K562 (cell line): ENCODE results near the gene NDUFV2. TPM values are rescaled to one million over a fixed set of nuclear protein-coding genes. Genes with fewer than 3 reads are reported as not detected.

Experiments
- ASH1L ChIP-seq: fragments of 450-650 bp; IDR thresholded peaks from 2 replicates; pipeline ENCODE4 v1.6.1; 2018; ENCODE audit warnings: borderline replicate concordance, mild to moderate bottlenecking, low read depth; ENCODE audit not compliant: partially characterized antibody
- BRD4 ChIP-seq: fragments of 200-600 bp; sonication (generic); IDR thresholded peaks from 2 replicates; pipeline ENCODE4 v1.6.1; 2017; ENCODE audit warnings: inconsistent platforms
- FOSL1 ChIP-seq: fragments of 200-800 bp; sonication (Bioruptor generic); conservative IDR thresholded peaks from 2 replicates; pipeline ENCODE4 v1.6.1; 2016; ENCODE audit warnings: missing genetic modification characterization, missing compliant biosample characterization
- FOXJ3 ChIP-seq: sonication (generic); formaldehyde crosslinking; IDR thresholded peaks from 2 replicates; pipeline ENCODE4 v1.4.0; 2020; ENCODE audit warnings: mild to moderate bottlenecking, missing genetic modification reagents
- FOXK1 ChIP-seq: sonication (generic); formaldehyde crosslinking; IDR thresholded peaks from 2 replicates; pipeline ENCODE4 v1.8.0; 2022; ENCODE audit warnings: missing genetic modification reagents, mild to moderate bottlenecking, borderline replicate concordance
- HDAC1 ChIP-seq, 2 experiments: fragments of 450-650 bp; IDR thresholded peaks; 2 replicates each; pipeline ENCODE4 v1.6.1; 2016 to 2017; ENCODE audit warnings: inconsistent platforms in 1 of 2, mild to moderate bottlenecking in 1 of 2, moderate library complexity in 1 of 2
- KDM5B ChIP-seq: fragments of 200-600 bp; sonication (generic); IDR thresholded peaks from 2 replicates; pipeline ENCODE4 v1.6.1; 2012; ENCODE audit warnings: low read depth, mild to moderate bottlenecking, moderate library complexity, low read length, control low read depth, inconsistent platforms; ENCODE audit not compliant: insufficient replicate concordance
- KLF10 ChIP-seq: fragments of 250-450 bp; sonication (Bioruptor Pico); IDR thresholded peaks from 2 replicates; pipeline ENCODE4 v1.6.1; 2021; ENCODE audit warnings: matching md5 sums
- NFIX ChIP-seq: fragments of 250-450 bp; sonication (Bioruptor Pico); IDR thresholded peaks from 2 replicates; pipeline ENCODE4 v1.4.0; 2020; ENCODE audit warnings: low read depth, mild to moderate bottlenecking, moderate library complexity
- RBM14 ChIP-seq: fragments of 200-400 bp; formaldehyde crosslinking; IDR thresholded peaks from 2 replicates; pipeline ENCODE4 v1.6.1; 2018; ENCODE audit warnings: low read depth, mild to moderate bottlenecking, low read length, moderate library complexity, borderline replicate concordance; ENCODE audit not compliant: insufficient read depth
- TAF1 ChIP-seq: IDR thresholded peaks from 2 replicates; pipeline ENCODE4 v1.6.1; 2011; ENCODE audit warnings: mild to moderate bottlenecking, low read length, moderate library complexity; ENCODE audit not compliant: insufficient read depth, control insufficient read depth, severe bottlenecking; ENCODE audit errors: extremely low read depth
- TAL1 ChIP-seq: fragments of 450-650 bp; IDR thresholded peaks from 2 replicates; pipeline ENCODE4 v1.6.1; 2016; ENCODE audit warnings: mild to moderate bottlenecking
- TCF3 ChIP-seq: sonication (generic); formaldehyde crosslinking; IDR thresholded peaks from 2 replicates; pipeline ENCODE4 v1.4.0; 2020; ENCODE audit warnings: mild to moderate bottlenecking, missing genetic modification reagents
- VEZF1 ChIP-seq: fragments of 200-800 bp; sonication (Bioruptor generic); IDR thresholded peaks from 2 replicates; pipeline ENCODE4 v1.6.1; 2017; ENCODE audit warnings: missing genetic modification characterization, missing compliant biosample characterization
- ZEB2 ChIP-seq: fragments of 450-650 bp; IDR thresholded peaks from 2 replicates; pipeline ENCODE4 v1.6.1; 2016
- ZNF197 ChIP-seq: fragments of 200-800 bp; sonication (Bioruptor generic); IDR thresholded peaks from 2 replicates; pipeline ENCODE4 v1.6.1; 2016; ENCODE audit warnings: low read depth, missing genetic modification characterization, missing compliant biosample characterization
- ZNF507 ChIP-seq: conservative IDR thresholded peaks from 2 replicates; pipeline ENCODE4 v1.6.1; 2017; ENCODE audit warnings: missing genetic modification characterization, missing compliant biosample characterization
- ZNF740 ChIP-seq, 3 experiments: fragments of 200-800 bp in 1 of 3; sonication (Bioruptor generic) in 1 of 3; sonication (generic) in 1 of 3; formaldehyde crosslinking in 1 of 3; IDR thresholded peaks; 2 replicates each; pipeline versions ENCODE4 v1.6.1 to v1.8.0; 2016 to 2022; ENCODE audit warnings: mild to moderate bottlenecking in 2 of 3, missing compliant biosample characterization in 2 of 3, missing genetic modification characterization in 2 of 3, missing genetic modification reagents in 1 of 3
- polyA plus RNA-seq, 8 experiments: library from polyadenylated mRNA; depleted of rRNA in 4 of 8; stranded (reverse) in 5 of 8; unstranded in 3 of 8; fragments of >200 nt; fragmentation: Nextera tagmentation in 2 of 8; fragmentation: Illumina TruSeq in 1 of 8; extraction: Ambion mirVana in 2 of 8; extraction: Trizol in 1 of 8; gene quantifications; 2 replicates each; pipeline versions ENCODE4 v1.2.1 to v1.2.3, GENCODE V29; 2011 to 2014; ENCODE audit warnings: inconsistent platforms in 1 of 8, missing spikeins in 1 of 8
- total RNA-seq, 7 experiments: library from RNA; depleted of rRNA in 6 of 7; stranded (reverse); fragments of >200 nt in 6 of 7; fragmentation: Illumina TruSeq in 2 of 7; extraction: Trizol in 2 of 7; gene quantifications; 2 replicates each; pipeline versions ENCODE4 v1.2.1 to v1.2.3, GENCODE V29; 2011 to 2021; ENCODE audit warnings: low replicate concordance in 1 of 7
- TF ChIP-seq, protein P1 (sequence below): fragments of 450-650 bp; IDR thresholded peaks from 2 replicates; pipeline ENCODE4 v1.6.1; 2016; ENCODE audit warnings: antibody characterized with exemption
- TF ChIP-seq, protein P2 (sequence below): fragments of 450-650 bp; IDR thresholded peaks from 2 replicates; pipeline ENCODE4 v1.6.1; 2018; ENCODE audit warnings: mild to moderate bottlenecking, low read depth; ENCODE audit not compliant: partially characterized antibody
- TF ChIP-seq, protein P3 (sequence below): fragments of 250-450 bp; sonication (Bioruptor Pico); IDR thresholded peaks from 2 replicates; pipeline ENCODE4 v1.5.0; 2021

NDUFV2 gene
- total and polyA plus RNA-seq, 9 of the 15 experiments (the other 6 are each of a cell fraction or from before 2014, with no cell fraction given): 213 to 550 (median 384) TPM

DNA sequence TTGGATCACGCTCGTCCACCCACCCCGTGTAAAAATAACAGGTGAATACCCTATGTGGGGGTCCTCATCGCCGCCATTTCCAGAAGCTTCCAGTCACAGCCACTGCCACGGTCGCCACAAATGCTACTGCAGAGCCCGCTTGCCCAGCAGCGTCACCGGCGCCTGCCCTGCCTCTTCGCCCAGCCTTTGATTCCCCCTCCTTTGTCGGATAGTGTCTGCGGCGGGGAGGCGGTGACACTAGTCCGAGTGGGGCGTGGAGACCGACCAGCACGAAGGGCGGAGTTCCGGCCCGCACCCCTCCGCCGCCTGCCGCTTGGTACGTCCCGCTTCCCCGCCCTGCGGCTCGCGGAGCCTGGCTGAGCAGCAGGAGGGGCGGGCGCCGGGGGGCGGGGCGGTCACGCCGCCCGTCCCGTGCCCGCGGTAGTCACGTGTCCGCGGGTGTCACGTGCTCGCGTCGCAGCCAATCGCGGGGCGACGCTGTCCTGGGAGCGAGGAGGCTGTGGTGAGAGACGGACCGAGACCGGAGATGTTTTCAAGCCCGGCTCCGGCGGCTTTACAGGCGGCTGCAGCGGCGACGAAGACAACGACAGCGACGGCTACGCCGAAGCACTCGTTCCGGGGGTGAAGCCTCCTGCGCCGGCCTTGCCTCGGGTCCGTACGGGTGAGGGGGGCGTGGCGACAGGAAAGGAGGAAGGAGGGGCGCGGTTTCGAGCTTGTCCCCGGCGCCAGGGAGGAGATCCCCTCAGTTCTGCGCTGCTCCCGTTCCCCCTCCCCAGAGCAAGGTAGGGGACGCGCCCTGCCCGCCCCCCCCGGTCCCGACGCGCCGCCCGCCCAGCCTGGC is 34.0 kb downstream of the NDUFV2 start, which contains the start of gene ANKRD12 (continued):
- TF ChIP-seq, protein P1, sequence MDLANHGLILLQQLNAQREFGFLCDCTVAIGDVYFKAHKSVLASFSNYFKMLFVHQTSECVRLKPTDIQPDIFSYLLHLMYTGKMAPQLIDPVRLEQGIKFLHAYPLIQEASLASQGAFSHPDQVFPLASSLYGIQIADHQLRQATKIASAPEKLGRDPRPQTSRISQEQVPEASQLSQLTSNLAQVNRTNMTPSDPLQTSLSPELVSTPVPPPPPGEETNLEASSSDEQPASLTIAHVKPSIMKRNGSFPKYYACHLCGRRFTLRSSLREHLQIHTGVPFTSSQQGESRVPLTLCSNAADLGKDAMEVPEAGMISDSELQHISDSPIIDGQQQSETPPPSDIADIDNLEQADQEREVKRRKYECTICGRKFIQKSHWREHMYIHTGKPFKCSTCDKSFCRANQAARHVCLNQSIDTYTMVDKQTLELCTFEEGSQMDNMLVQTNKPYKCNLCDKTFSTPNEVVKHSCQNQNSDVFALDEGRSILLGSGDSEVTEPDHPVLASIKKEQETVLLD: peak; percentile 94
- TF ChIP-seq, protein P2, sequence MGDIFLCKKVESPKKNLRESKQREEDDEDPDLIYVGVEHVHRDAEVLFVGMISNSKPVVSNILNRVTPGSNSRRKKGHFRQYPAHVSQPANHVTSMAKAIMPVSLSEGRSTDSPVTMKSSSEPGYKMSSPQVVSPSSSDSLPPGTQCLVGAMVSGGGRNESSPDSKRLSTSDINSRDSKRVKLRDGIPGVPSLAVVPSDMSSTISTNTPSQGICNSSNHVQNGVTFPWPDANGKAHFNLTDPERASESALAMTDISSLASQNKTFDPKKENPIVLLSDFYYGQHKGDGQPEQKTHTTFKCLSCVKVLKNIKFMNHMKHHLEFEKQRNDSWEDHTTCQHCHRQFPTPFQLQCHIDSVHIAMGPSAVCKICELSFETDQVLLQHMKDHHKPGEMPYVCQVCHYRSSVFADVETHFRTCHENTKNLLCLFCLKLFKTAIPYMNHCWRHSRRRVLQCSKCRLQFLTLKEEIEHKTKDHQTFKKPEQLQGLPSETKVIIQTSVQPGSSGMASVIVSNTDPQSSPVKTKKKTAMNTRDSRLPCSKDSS: no peak
- TF ChIP-seq KLF10 (CRISPR knock-in tag) (no peak), BRD4 (0 out of 2 replicates have a peak, but pooled peaks have one; percentile 64), TAF1 (peak; percentile 44), TAL1 (no peak), FOXJ3 (CRISPR knock-in tag) (no peak), ZNF740 (CRISPR knock-in tag; IDR thresholded peaks at IDR 0.05) (peak; percentile 88), ZNF740 (tag; IDR thresholded peaks at IDR 0.05) (no peak), NFIX (CRISPR knock-in tag) (no peak), ASH1L (peak; percentile 51), ZEB2 (peak; percentile 73), ZNF507 (tag) (no peak), KDM5B (peak; percentile 58), ZNF197 (no peak), RBM14 (no peak), HDAC1 (IDR thresholded peaks at IDR 0.05) (peak in 1 of 2 experiments; percentile 91; a peak in 2 of 4 replicates), VEZF1 (CRISPR knock-in tag) (peak; percentile 87), FOSL1 (peak; percentile 43; the same call in 1 of the 2 replicates), TCF3 (CRISPR knock-in tag) (no peak), FOXK1 (CRISPR knock-in tag) (no peak)
- TF ChIP-seq, protein P3, sequence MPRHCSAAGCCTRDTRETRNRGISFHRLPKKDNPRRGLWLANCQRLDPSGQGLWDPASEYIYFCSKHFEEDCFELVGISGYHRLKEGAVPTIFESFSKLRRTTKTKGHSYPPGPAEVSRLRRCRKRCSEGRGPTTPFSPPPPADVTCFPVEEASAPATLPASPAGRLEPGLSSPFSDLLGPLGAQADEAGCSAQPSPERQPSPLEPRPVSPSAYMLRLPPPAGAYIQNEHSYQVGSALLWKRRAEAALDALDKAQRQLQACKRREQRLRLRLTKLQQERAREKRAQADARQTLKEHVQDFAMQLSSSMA (CRISPR knock-in tag): no peak
